ENCODE results near the gene EVC2.

GRCh38 chr4:5651089-5651488, 57.3 kb downstream of the EVC2 start:
- TF ChIP-seq FOXJ3 (CRISPR knock-in tag; IDR thresholded peaks at IDR 0.05): no peak
- TF ChIP-seq BRD9 (IDR thresholded peaks at IDR 0.05; ENCODE audit: low read depth, partially characterized antibody): no peak
- no peak for TF ChIP-seq HMGN3 (IDR thresholded peaks at IDR 0.05; ENCODE audit: borderline replicate concordance, extremely low read depth, insufficient read length, low read depth, low read length)
- no peak for TF ChIP-seq ZNF174 (CRISPR knock-in tag; IDR thresholded peaks at IDR 0.05)
- no peak for TF ChIP-seq EZH2 (IDR thresholded peaks at IDR 0.05; ENCODE audit: borderline replicate concordance, low read depth, low read length)
- no peak for TF ChIP-seq SRF (CRISPR knock-in tag; IDR thresholded peaks at IDR 0.05)
